GM19397 (cell line): ENCODE results near the gene UTP25.

Source experiments
- ATAC-seq: cut with Tn5 transposase; IDR thresholded peaks from one replicate; pipeline ENCODE4 v1.9.1; 2021; ENCODE audit warnings: mild to moderate bottlenecking, moderate library complexity; ENCODE audit not compliant: unreplicated experiment

The UTP25 gene

GRCh38 chr1:209837671-209838070 is 9.9 kb downstream of the UTP25 start:
- no peak for ATAC-seq

- no peak for ATAC-seq
Observed at GRCh38 chr1:209838537-209838936, 10.8 kb downstream of the UTP25 start.

DNA sequence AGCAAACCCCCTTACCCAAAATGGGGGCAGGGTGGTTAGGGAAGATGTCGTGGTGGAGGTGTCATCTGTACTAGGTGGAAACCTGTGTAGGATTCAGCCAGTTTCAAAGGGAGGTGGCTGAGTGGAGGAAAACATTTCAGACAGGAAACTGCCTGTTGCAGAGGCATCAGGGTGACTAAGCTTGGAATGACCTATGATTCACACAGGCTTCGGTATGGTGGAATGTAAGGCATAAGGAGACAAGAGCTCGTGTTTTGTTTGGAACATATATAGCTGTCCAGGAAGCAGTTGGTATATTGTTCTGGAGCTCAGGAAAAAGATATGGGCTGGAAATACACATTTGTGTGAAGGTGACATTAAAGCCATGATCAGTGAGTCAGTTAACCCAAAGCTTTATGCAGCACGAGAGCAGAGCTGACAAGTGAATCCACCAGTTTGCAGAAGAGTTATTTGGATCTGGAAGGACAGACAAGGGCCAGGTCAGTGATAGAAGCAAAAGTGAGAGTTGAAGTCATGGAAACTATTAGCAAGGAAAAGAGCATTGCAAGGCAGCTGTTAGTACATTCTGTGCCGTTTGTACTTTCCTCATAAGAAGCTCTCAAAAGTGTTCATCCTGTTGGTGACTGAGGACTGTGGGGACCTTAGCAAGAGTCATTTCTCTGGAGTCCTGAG is 12.2 kb downstream of the UTP25 start:
- no peak for ATAC-seq

GRCh38 chr1:209840611-209841010 is 12.8 kb downstream of the UTP25 start:
- ATAC-seq = no peak

- no peak for ATAC-seq
Observed at GRCh38 chr1:209844695-209845407, 17.1 kb downstream of the UTP25 start.

- no peak for ATAC-seq
Observed at GRCh38 chr1:209845408-209845725, 17.6 kb downstream of the UTP25 start.

GRCh38 chr1:209849388-209849787 is 21.6 kb downstream of the UTP25 start:
- ATAC-seq = no peak

DNA sequence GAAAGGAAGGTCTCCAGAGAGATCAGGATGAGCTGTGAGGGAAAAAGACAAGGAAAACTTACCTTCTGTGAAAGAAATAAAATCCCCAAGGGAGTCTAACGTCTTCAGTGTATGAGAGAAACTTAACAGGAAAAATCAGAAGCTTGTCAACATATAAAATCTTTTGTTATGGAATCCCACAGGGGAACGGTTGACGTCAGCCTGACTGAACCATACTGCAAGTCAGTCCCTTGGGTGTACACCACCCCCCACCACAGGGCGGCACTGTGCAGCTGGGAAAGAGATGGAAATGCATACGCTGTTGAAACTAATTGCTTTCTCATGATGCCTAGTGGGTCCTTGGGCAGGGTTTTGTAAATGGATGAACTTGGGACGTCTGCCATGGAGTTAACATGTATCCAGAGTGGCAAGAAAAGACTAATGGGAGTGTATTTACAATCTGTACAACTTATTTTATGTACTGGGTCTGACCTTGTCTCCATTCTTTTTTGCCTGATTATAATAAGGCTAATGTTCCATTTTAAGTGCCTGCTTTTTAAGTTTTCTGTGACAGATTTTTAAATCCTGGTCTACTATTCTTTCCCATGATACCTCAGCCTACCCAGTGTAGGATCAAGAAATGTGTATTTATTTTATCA is 22.7 kb downstream of the UTP25 start:
- no peak for ATAC-seq

- no peak for ATAC-seq
Observed at GRCh38 chr1:209853676-209854075, 25.9 kb downstream of the UTP25 start.

DNA sequence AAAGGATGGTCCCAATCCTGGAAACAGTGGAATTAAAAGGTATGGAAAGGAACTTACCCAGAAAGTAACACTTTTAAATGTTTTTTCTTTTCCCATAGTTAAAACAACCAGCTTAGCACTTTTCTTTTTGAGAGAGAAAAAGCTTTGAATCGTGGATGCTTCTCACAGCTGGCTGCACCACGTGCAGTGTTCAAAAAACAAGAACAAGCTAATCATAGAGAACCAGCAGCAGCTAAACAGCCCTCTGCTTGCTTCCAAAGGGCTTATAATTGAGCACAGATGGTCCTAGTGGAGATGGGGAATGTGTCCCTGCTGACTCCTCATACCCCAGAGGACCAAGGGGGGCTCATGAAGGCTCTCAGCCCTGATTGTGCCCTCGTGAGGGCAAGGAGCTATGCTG is 26.4 kb downstream of the UTP25 start:
- no peak for ATAC-seq

DNA sequence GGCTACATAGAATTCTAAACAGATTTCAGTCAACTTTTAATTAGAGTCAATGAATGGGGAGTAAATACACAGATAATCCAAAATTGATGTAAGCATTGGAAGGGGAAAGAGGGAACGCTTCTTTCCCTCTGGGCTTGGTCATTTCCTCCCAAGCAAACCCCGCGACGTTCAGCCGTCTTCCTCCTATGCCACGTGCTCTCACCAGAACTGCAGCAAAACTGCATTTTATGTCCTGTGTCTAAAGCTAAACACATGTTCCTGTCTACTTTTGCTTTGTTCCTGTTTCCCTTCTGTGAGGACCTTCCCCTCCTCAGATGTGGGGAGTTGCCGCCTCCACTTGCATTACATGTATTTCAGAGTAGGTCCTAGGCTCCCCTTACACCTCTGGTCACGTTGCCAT is 27.2 kb downstream of the UTP25 start:
- no peak for ATAC-seq

- no peak for ATAC-seq
Observed at GRCh38 chr1:209855623-209856022, 27.9 kb downstream of the UTP25 start.

GRCh38 chr1:209858561-209859103 is 30.9 kb downstream of the UTP25 start:
- ATAC-seq = no peak

- ATAC-seq = peak; percentile 87
Observed at GRCh38 chr1:209860293-209860881, 32.6 kb downstream of the UTP25 start.

- ATAC-seq = no peak
Observed at GRCh38 chr1:209861242-209861641, 33.5 kb downstream of the UTP25 start.

DNA sequence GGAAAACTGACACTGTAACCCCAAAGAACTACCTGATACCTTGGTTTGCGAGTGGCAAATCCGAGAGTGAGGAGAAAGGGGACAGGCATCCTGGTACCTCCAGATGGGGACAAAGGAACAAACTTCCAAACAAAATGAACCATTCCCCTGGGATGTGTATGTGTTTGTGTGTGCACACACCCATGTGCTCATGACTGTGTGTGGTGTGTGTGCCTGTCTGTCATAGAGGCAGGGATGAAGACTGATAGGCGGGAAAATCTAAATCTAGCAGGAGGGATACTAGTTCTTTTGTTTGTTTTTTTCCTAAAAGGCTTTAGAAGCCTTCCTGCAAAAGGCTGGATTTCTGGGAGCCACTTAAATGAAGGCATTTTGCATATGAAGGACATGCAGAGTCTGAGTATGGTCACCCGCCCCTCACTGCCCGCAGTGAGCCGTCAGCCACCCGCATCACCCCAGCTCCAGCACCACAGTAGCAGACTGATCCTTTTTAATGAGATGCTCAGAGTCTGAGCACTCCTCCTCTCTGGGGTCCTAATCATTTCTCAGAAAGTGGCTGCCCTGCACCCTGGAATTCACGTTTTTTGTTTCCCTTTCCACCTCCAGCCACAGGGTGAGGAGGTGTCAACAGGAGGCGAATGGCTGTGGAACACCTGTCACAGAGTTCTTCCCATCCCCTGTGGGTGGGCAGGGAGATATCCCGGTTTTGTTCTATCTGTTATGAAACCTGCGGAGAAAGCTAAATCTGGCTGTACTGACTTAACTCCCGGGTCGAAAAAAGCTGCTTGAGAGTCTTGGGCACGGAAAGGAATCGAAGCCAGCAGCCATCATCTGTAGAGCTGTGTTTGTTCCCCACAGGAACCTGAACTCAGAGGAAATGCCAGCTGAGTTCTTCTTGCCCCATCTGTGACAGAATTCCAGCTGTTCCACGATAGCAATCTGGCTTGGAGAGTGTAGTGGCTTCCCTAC is 34.9 kb downstream of the UTP25 start:
- no peak for ATAC-seq

- ATAC-seq = no peak
Observed at GRCh38 chr1:209863766-209864485, 36.2 kb downstream of the UTP25 start.

DNA sequence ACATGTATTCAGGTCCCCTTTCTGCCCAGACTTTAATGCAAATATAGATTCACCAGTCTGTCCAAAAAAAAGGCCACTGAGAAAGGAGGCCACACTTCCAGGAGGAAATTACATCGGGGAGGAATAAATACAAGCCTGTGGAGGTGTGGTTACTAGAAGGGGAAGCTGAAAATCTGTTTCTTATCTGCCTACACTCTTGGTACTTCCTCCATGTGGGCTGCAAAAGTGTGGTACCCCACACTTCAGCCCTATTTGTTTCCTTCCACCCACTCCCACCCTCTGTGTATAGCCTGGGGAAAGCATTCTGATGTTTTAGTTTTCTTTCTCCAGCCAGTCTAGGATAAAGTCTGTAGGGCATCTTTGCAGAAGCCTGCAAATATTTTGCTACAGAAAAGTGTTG is 38.4 kb downstream of the UTP25 start:
- no peak for ATAC-seq

GRCh38 chr1:209869291-209870149 is 41.7 kb downstream of the UTP25 start:
- ATAC-seq = no peak
